SU-DHL-6 (cell line): Measurements from ENCODE around the gene EPB41.

ENCODE experiments used
- EZH2phosphoT487 ChIP-seq: fragments of 200-600 bp; sonication (generic), shearing (Covaris generic); conservative IDR thresholded peaks from 2 replicates; pipeline ENCODE4 v1.6.1; 2018; ENCODE audit warnings: mild to moderate bottlenecking, antibody characterized with exemption, low read length, moderate library complexity, mixed read lengths
- TF ChIP-seq, protein P1 (sequence below): fragments of 200-600 bp; sonication (generic); IDR thresholded peaks from one replicate; pipeline ENCODE4 v1.5.1; 2017; ENCODE audit warnings: antibody characterized with exemption, mild to moderate bottlenecking, low read length, moderate library complexity; ENCODE audit not compliant: insufficient read depth, poor library complexity, severe bottlenecking

DNA sequence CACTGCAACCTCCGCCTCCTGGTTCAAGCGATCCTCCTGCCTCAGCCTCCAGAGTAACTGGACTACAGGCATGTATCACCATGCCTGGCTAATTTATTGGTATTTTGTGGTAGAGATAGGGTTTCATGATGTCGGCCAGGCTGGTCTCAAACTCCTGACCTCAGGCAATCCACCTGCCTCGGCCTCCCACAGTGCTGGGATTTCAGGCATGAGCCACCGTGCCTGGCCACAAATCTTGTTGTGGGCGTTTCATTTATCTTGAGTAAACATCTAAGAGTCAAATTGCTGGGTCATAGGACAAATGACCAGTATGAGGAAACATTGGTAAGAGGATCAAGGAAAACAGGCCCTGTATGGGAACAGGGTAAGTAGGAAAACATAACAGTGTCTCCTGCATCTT, 191.5 kb downstream of the EPB41 start:
- TF ChIP-seq, protein P1, sequence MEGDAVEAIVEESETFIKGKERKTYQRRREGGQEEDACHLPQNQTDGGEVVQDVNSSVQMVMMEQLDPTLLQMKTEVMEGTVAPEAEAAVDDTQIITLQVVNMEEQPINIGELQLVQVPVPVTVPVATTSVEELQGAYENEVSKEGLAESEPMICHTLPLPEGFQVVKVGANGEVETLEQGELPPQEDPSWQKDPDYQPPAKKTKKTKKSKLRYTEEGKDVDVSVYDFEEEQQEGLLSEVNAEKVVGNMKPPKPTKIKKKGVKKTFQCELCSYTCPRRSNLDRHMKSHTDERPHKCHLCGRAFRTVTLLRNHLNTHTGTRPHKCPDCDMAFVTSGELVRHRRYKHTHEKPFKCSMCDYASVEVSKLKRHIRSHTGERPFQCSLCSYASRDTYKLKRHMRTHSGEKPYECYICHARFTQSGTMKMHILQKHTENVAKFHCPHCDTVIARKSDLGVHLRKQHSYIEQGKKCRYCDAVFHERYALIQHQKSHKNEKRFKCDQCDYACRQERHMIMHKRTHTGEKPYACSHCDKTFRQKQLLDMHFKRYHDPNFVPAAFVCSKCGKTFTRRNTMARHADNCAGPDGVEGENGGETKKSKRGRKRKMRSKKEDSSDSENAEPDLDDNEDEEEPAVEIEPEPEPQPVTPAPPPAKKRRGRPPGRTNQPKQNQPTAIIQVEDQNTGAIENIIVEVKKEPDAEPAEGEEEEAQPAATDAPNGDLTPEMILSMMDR: no peak
- no peak for TF ChIP-seq EZH2phosphoT487
